Skeletal muscle satellite cell (primary cell): ENCODE measurements around the gene P2RX4.

Experiments
- H3K27me3 ChIP-seq: 2 replicates; pipeline ENCODE4 v1.7.0; 2013; ENCODE audit warnings: low read length; ENCODE audit not compliant: control insufficient read depth, insufficient read depth
- H3K36me3 ChIP-seq: 2 replicates; pipeline ENCODE4 v1.7.0; 2013; ENCODE audit warnings: mild to moderate bottlenecking, control low read depth, low read length; ENCODE audit not compliant: insufficient read depth
- H3K4me1 ChIP-seq: 2 replicates; pipeline ENCODE4 v1.7.0; 2013; ENCODE audit warnings: low read length; ENCODE audit not compliant: control insufficient read depth, insufficient read depth
- H3K4me2 ChIP-seq: 2 replicates; pipeline ENCODE4 v1.7.0; 2013; ENCODE audit warnings: mild to moderate bottlenecking, low read length
- H3K4me3 ChIP-seq: 2 replicates; pipeline ENCODE4 v1.7.0; 2013; ENCODE audit warnings: low read length
- H3K9ac ChIP-seq: 2 replicates; pipeline ENCODE4 v1.7.0; 2013; ENCODE audit warnings: mild to moderate bottlenecking, low read depth, low read length, moderate library complexity
- H3K9me3 ChIP-seq: replicated peaks from 2 replicates; pipeline ENCODE4 v1.7.0; 2013; ENCODE audit warnings: mild to moderate bottlenecking, control low read depth, low read length

P2RX4 gene

DNA sequence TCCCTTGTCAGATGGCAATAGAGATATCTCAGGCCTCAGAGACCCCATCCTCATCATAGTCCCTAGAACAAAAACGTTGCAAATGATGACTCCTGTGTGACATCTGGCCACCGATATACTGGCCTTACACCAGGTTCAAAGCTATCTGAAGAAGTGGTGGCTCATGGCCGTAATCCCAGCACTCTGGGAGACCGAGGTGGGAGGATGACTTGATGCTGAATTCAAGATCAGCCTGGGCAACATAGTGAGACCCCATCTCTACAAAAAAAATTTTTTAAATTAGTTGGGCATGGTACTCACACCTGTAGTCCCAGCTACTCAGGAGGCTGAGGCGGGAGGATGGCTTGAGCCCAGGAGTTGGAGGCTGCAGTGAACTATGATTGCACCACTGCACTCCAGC is 73.5 kb downstream of the P2RX4 start:
- Histone ChIP-seq H3K9ac (no peak overlapping the region), H3K9me3 (no peaks in the 10 kb centered on the region), H3K4me1 (peaks cover 18% of the 10 kb centered on the region), H3K4me2 (no peak overlapping the region), H3K27me3 (no peaks in the 10 kb centered on the region), H3K36me3 (peaks cover 7% of the 10 kb centered on the region), H3K4me3 (no peak overlapping the region)
